Thyroid gland (tissue), 4 donors: Measurements from ENCODE around the gene ACAD11.

Experiments used
- POLR2A ChIP-seq, 2 donors: fragments of 450-650 bp; IDR thresholded peaks; one replicate each; pipeline ENCODE4 v1.6.1; 2017; ENCODE audit warnings: antibody characterized with exemption in 2 of 2, mild to moderate bottlenecking in 2 of 2, moderate library complexity in 1 of 2
- TF ChIP-seq, protein P1 (sequence below), 6 experiments: fragments of 200-600 bp in 3 of 6; fragments of 450-650 bp in 3 of 6; sonication (generic) in 3 of 6; IDR thresholded peaks; one replicate each; pipeline ENCODE4 v1.5.1; 2016 to 2019; ENCODE audit warnings: antibody characterized with exemption in 6 of 6, mild to moderate bottlenecking in 2 of 6, inconsistent platforms in 1 of 6, moderate library complexity in 1 of 6

DNA sequence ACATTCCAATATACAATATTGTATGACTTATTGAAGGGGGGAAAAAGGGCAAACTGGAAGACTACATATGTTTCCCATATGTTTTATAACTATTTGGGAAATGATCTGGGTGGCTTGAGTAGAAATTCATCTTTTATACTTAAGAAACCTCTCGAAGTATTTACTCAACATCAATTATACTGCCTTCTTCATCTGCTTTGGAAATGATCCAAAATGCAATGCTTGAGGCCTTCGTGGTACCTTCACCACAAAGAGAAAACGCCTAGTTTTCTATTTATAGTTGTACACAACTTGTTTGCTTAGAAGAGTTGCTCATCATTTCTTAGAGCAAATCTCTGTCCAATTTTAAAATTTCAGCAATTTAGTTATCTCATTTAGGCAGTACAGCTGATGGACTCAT is 43.7 kb downstream of the ACAD11 start:
- TF ChIP-seq, protein P1, sequence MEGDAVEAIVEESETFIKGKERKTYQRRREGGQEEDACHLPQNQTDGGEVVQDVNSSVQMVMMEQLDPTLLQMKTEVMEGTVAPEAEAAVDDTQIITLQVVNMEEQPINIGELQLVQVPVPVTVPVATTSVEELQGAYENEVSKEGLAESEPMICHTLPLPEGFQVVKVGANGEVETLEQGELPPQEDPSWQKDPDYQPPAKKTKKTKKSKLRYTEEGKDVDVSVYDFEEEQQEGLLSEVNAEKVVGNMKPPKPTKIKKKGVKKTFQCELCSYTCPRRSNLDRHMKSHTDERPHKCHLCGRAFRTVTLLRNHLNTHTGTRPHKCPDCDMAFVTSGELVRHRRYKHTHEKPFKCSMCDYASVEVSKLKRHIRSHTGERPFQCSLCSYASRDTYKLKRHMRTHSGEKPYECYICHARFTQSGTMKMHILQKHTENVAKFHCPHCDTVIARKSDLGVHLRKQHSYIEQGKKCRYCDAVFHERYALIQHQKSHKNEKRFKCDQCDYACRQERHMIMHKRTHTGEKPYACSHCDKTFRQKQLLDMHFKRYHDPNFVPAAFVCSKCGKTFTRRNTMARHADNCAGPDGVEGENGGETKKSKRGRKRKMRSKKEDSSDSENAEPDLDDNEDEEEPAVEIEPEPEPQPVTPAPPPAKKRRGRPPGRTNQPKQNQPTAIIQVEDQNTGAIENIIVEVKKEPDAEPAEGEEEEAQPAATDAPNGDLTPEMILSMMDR (IDR thresholded peaks at IDR 0.05) = no peak
- TF ChIP-seq POLR2A (IDR thresholded peaks at IDR 0.05) = no peak
